ENCODE measurements around the gene KLHDC8A. TPM values are rescaled to one million over a fixed set of nuclear protein-coding genes. Genes with fewer than 3 reads are reported as not detected.

Gene KLHDC8A
- total RNA-seq, 4 donors from 2014 or later, result 4.1 to 5.5 (median 4.6) TPM

DNA sequence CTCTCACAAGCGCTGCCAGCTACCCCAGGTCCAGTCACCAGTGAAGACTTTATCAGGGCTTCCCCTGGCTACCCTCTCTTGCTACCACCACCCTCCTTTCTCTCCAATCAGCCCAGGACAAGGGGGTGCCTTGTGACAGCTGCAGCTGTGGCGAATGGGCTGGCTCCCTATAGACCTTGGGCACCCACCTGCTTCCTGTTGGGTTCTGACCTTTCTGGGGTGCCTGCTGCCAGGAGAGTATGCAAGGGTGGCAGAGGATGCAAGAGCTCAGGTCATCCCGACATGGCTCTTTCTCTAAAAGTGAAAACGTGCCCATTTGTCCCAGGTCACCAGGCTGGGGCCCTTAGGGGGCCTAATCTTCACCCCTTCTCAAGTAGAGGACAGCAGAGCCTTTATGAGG is 6.6 kb downstream of the KLHDC8A start:
- 68 to 70% methylated on average over 3 to 4 of the region's 4 CpGs for WGBS, 2 donors
- Histone ChIP-seq H3K27ac (no peak overlapping the region), H3K4me3 (no peak overlapping the region), H3K9me3 (no peaks in the 10 kb centered on the region), H3K27me3 (peaks cover 0 to 31% of the 10 kb centered on the region in 2 donors), H3K36me3 (no peaks in the 10 kb centered on the region), H3K4me1 (peaks cover 0 to 11% (median 0%) of the 10 kb centered on the region in 4 donors)
- TF ChIP-seq EP300 (IDR thresholded peaks at IDR 0.05) (no peak), POLR2A (IDR thresholded peaks at IDR 0.05) (no peak)
- TF ChIP-seq, protein P1, sequence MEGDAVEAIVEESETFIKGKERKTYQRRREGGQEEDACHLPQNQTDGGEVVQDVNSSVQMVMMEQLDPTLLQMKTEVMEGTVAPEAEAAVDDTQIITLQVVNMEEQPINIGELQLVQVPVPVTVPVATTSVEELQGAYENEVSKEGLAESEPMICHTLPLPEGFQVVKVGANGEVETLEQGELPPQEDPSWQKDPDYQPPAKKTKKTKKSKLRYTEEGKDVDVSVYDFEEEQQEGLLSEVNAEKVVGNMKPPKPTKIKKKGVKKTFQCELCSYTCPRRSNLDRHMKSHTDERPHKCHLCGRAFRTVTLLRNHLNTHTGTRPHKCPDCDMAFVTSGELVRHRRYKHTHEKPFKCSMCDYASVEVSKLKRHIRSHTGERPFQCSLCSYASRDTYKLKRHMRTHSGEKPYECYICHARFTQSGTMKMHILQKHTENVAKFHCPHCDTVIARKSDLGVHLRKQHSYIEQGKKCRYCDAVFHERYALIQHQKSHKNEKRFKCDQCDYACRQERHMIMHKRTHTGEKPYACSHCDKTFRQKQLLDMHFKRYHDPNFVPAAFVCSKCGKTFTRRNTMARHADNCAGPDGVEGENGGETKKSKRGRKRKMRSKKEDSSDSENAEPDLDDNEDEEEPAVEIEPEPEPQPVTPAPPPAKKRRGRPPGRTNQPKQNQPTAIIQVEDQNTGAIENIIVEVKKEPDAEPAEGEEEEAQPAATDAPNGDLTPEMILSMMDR (IDR thresholded peaks at IDR 0.05), result no peak
- no peak for DNase-seq (ENCODE audit: low spot score in 2 of 2)

DNA sequence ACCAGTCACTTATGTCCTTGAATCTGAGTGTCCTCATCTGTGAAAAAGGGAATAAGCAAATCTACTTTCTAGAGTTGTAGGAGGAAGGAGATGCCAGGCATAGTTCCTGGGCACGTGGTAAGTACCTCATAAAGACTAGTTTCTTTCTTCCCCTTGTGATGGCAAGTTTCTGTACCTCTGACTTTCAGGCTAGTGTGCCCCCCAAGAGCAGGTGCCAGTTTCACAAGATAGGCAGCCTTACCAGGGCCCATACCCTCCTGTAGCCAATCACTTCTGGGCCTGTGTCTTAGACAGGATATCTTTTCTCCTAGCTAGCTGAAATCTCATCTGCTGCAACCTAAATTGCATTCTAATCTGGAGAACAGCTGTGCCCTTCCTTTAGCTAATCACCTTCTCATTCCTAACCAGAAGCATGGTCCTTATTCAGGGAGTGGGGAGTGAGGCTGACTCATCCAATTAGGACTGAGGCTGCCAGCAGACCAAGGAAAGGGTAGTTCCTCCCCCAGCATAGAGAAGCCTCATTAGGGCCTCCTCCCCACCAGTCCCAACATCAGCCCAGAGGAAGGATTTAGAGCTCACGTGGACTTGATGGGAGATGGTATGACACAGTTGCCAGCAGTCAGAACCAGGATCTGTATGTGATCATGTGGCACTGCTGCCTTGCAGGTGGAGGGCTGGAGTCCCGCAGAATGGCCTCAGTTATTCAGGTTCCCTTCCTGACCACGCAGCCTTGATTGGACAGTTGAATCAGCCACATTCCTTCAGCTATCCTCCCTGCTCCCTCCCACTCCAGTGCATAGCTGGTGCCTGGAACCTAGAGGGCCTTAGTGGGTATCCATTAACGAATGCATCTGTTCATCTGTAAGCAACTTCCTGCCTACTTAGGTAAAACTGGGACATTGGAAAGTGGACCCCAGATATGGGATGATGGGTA is 7.9 kb downstream of the KLHDC8A start:
- H3K27me3 ChIP-seq, result peaks cover 0 to 44% of the 10 kb centered on the region in 2 donors
- TF ChIP-seq EP300 (IDR thresholded peaks at IDR 0.05), result no peak
- TF ChIP-seq POLR2A (IDR thresholded peaks at IDR 0.05), result no peak
- TF ChIP-seq, protein P1 (IDR thresholded peaks at IDR 0.05), result no peak
- DNase-seq (ENCODE audit: low spot score in 2 of 2), result no peak
- no peaks in the 10 kb centered on the region for H3K36me3 ChIP-seq
- H3K4me3 ChIP-seq, result no peak overlapping the region
- WGBS, 2 donors, result 53 to 69% methylated on average over 4 to 5 of the region's 5 CpGs
- H3K9me3 ChIP-seq, result no peaks in the 10 kb centered on the region
- H3K27ac ChIP-seq, result no peak overlapping the region
- H3K4me1 ChIP-seq, result peaks cover 0 to 8% (median 7%) of the 10 kb centered on the region in 4 donors

DNA sequence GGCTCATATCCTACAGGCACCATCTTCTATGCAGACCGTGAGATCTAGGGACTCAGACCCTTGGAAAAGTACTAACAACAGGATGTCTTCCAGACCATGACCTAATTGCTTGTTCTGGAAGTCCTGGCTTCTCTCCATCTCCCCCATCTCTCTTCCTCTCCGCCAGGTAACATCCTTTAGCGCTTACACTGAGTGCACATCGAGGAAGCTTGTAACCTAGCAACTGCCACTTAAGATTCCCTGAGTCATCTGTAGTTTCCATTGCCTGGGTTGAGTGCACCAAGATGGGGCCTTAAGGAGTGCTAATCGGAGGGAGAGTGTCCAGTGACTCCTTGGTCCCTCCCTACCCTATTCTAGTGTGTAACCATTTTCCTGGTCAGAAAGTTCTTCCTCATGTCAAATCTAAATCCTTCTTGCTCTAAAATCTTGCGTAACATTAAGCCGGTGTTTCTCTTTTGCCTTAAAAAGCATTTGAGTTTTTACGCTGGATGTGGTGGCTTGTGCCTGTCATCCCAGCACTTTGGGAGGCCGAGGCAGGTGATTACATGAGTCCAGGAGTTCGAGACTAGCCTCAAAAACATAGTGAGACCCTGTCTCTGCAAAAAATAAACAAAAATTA is 9.7 kb downstream of the KLHDC8A start:
- peaks cover 0 to 58% of the 10 kb centered on the region in 2 donors for H3K27me3 ChIP-seq
- no peak overlapping the region for H3K27ac ChIP-seq
- WGBS, 2 donors, result 84 to 88% methylated on average over 10 of the region's 10 CpGs
- no peak for DNase-seq (ENCODE audit: low spot score in 2 of 2)
- no peaks in the 10 kb centered on the region for H3K36me3 ChIP-seq
- no peak overlapping the region for H3K4me3 ChIP-seq
- TF ChIP-seq POLR2A (IDR thresholded peaks at IDR 0.05) (no peak), EP300 (IDR thresholded peaks at IDR 0.05) (no peak)
- TF ChIP-seq, protein P1 (IDR thresholded peaks at IDR 0.05), result no peak
- no peaks in the 10 kb centered on the region for H3K9me3 ChIP-seq
- H3K4me1 ChIP-seq, result peaks cover 0 to 16% (median 13%) of the 10 kb centered on the region in 4 donors

DNA sequence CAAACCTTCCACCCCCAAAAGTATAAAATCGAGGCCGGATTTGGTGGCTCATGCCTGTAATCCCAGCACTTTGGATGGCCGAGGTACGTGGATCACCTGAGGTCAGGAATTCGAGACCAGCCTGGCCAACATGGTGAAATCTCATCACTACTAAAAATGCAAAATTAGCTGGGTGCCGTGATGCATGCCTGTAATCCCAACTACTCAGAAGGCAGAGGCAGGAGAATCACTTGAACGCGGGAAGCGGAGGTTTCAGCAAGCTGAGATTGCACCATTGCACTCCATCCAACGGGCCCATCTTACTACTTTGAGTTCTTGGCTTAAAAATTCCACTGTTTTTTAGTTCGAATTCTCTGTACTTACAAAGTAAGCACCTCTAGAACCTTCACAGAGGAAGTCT is 11.0 kb downstream of the KLHDC8A start:
- TF ChIP-seq EP300 (IDR thresholded peaks at IDR 0.05) (no peak), POLR2A (IDR thresholded peaks at IDR 0.05) (no peak)
- TF ChIP-seq, protein P1 (IDR thresholded peaks at IDR 0.05), result no peak
- Histone ChIP-seq H3K36me3 (no peaks in the 10 kb centered on the region), H3K27me3 (peaks cover 0 to 58% of the 10 kb centered on the region in 2 donors), H3K4me3 (no peak overlapping the region), H3K27ac (no peak overlapping the region), H3K9me3 (no peaks in the 10 kb centered on the region), H3K4me1 (peaks cover 0 to 16% (median 13%) of the 10 kb centered on the region in 4 donors)
- DNase-seq (ENCODE audit: low spot score in 2 of 2), result no peak
- WGBS, 2 donors, result 82 to 90% methylated on average over 11 of the region's 11 CpGs

Measured in tibial nerve (tissue), 4 donors.